Esophagus squamous epithelium (tissue), 5 donors: ENCODE results near the gene IL17RD. TPM values are rescaled to one million over a fixed set of nuclear protein-coding genes. Genes with fewer than 3 reads are reported as not detected.

Experiments
- DNase-seq: peaks from one replicate; lab custom pipeline; 2025; lab: John Stamatoyannopoulos, UW
- H3K27ac ChIP-seq, 4 donors: fragments of 200-600 bp; sonication (generic); one replicate each; pipeline ENCODE4 v1.5.1; 2016 to 2019; ENCODE audit warnings: mild to moderate bottlenecking in 1 of 4
- H3K27me3 ChIP-seq, 4 donors: fragments of 200-600 bp; sonication (generic); 1 replicate in 3 of 4; 2 replicates in 1 of 4; pipeline versions ENCODE4 v1.5.1 to v1.6.0; 2017 to 2021; ENCODE audit warnings: antibody characterized with exemption in 1 of 4
- H3K36me3 ChIP-seq, 3 donors: fragments of 200-600 bp; sonication (generic); one replicate each; pipeline ENCODE4 v1.5.1; 2016 to 2019
- H3K4me1 ChIP-seq, 3 donors: fragments of 200-600 bp; sonication (generic); one replicate each; pipeline ENCODE4 v1.5.1; 2017 to 2019
- H3K4me3 ChIP-seq, 4 donors: fragments of 200-600 bp; sonication (generic); 1 replicate in 3 of 4; 2 replicates in 1 of 4; pipeline ENCODE4 v1.5.1; 2016 to 2019; ENCODE audit warnings: mild to moderate bottlenecking in 2 of 4, moderate library complexity in 1 of 4
- H3K9me3 ChIP-seq, 3 donors: fragments of 200-600 bp; sonication (generic); one replicate each; pipeline ENCODE4 v1.5.1; 2016 to 2019
- POLR2A ChIP-seq, 4 donors: fragments of 450-650 bp; IDR thresholded peaks; one replicate each; pipeline ENCODE4 v1.6.1; 2017; ENCODE audit warnings: antibody characterized with exemption in 4 of 4, mild to moderate bottlenecking in 4 of 4, moderate library complexity in 3 of 4
- WGBS, 2 donors: methylation state at CpG; one replicate each; pipeline ENCODE4 v1.1.5; 2018; 5-methylcytosine and 5-hydroxymethylcytosine counted together
- intact Hi-C: fragments of 100-400 bp; cut with DNase I; formaldehyde crosslinking; loops from one replicate; pipeline ENCODE4 v1.15.0; 2022
- total RNA-seq, 4 donors: library from RNA; depleted of rRNA; stranded (reverse); fragments of >200 nt; gene quantifications; one replicate each; pipeline ENCODE4 v1.1.0, GENCODE V29; 2016
- TF ChIP-seq, protein P1 (sequence below), 6 experiments: fragments of 450-650 bp in 4 of 6; fragments of 200-600 bp in 2 of 6; sonication (generic) in 2 of 6; IDR thresholded peaks; one replicate each; pipeline ENCODE4 v1.5.1; 2016 to 2019; ENCODE audit warnings: antibody characterized with exemption in 6 of 6, mild to moderate bottlenecking in 4 of 6, moderate library complexity in 4 of 6
- donor health status: DM: yes; HTN: yes; CAD: no.

IL17RD gene
- total RNA-seq, 4 donors from 2014 or later, result 4.4 to 10.4 (median 5.1) TPM

DNA sequence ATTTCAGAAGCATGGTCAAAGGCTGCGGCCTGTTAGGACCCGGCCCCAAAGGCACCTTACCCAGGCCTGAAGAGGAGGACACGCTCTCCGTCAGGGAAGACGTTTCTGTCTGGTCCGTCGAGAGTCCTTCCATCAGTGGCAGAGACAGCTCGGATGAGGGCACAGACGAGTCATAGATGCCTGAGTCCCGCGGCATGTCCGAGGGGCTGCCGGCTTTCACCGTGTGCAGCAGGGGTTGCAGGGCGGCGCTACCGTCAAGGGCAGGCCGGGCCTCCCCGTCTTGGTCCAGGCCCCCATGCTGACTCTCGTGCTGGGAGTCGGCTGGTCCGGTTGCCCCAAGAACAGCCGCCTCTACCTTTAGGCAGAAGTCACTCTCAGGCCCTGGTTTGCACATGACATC is 67.6 kb downstream of the IL17RD start:
- intact Hi-C loops, result loop anchor here (5.0 kb wide), 1 partner anchor 100 kb away; no protein-coding TSS in a partner anchor
- Histone ChIP-seq H3K36me3 (peaks cover 0 to 26% (median 0%) of the 10 kb centered on the region in 3 donors), H3K27me3 (no peaks in the 10 kb centered on the region), H3K4me1 (peaks cover 0 to 6% (median 0%) of the 10 kb centered on the region in 3 donors), H3K9me3 (no peaks in the 10 kb centered on the region), H3K27ac (no peak overlapping the region), H3K4me3 (no peak overlapping the region)
- no peak for DNase-seq
- WGBS, 2 donors, result 91 to 94% methylated on average over 4 to 12 of the region's 23 CpGs
- TF ChIP-seq POLR2A (IDR thresholded peaks at IDR 0.05), result no peak
- TF ChIP-seq, protein P1, sequence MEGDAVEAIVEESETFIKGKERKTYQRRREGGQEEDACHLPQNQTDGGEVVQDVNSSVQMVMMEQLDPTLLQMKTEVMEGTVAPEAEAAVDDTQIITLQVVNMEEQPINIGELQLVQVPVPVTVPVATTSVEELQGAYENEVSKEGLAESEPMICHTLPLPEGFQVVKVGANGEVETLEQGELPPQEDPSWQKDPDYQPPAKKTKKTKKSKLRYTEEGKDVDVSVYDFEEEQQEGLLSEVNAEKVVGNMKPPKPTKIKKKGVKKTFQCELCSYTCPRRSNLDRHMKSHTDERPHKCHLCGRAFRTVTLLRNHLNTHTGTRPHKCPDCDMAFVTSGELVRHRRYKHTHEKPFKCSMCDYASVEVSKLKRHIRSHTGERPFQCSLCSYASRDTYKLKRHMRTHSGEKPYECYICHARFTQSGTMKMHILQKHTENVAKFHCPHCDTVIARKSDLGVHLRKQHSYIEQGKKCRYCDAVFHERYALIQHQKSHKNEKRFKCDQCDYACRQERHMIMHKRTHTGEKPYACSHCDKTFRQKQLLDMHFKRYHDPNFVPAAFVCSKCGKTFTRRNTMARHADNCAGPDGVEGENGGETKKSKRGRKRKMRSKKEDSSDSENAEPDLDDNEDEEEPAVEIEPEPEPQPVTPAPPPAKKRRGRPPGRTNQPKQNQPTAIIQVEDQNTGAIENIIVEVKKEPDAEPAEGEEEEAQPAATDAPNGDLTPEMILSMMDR (IDR thresholded peaks at IDR 0.05), result no peak

DNA sequence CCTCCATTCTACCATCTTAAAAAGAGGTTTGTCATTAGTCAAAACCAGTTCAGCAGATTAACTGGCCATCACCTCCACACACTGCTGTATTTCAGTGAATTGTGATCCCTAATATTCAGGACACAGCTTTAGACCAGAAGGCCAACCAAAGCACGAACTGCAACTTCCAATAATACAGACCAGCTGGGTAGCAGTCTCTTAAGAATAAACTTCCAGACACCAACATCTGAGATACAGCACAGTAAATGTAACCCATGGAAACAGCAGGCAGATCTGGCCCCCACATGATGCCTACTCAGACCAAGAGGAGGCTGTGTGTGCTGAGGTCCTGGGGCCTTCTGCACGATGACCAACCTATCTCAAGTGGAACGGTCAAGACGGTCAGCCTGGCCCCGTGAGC is 69.8 kb downstream of the IL17RD start:
- no peaks in the 10 kb centered on the region for H3K9me3 ChIP-seq
- no peak for DNase-seq
- no peak overlapping the region for H3K4me3 ChIP-seq
- peaks cover 0 to 16% (median 0%) of the 10 kb centered on the region in 3 donors for H3K4me1 ChIP-seq
- no peak for TF ChIP-seq POLR2A (IDR thresholded peaks at IDR 0.05)
- TF ChIP-seq, protein P1 (IDR thresholded peaks at IDR 0.05), result no peak
- peaks cover 0 to 19% (median 0%) of the 10 kb centered on the region in 3 donors for H3K36me3 ChIP-seq
- WGBS, 2 donors, result 79 to 90% methylated on average over 5 of the region's 5 CpGs
- H3K27me3 ChIP-seq, result no peaks in the 10 kb centered on the region
- intact Hi-C loops, result loop anchor here (5.0 kb wide), 1 partner anchor 98 kb away; no protein-coding TSS in a partner anchor
- H3K27ac ChIP-seq, result no peak overlapping the region

DNA sequence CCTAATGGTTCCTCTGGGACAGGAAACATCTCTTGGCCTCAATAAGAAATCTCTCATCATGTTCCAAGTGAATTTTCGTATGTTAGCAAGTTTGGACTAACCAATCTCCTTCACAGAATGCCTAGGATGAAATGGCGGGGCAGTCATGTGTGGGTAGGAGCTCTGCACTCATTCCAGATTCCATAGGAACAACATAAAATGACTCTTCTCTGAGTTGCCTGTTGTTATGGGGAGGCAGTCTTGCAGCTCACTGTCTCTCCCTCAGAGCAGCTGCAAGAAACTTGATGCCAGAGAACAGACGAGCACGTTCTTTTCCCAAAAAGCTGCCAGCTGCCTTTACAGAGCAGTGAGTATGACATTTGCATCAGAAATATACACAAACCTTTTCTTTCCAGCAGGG is 70.6 kb downstream of the IL17RD start:
- no peak for TF ChIP-seq POLR2A (IDR thresholded peaks at IDR 0.05)
- TF ChIP-seq, protein P1 (IDR thresholded peaks at IDR 0.05), result no peak
- intact Hi-C loops, result no loop called here
- H3K4me3 ChIP-seq, result no peak overlapping the region
- DNase-seq, result no peak
- H3K27ac ChIP-seq, result peak overlapping the region in 1 of 4 donors; percentile 37
- peaks cover 0 to 19% (median 0%) of the 10 kb centered on the region in 3 donors for H3K36me3 ChIP-seq
- H3K9me3 ChIP-seq, result no peaks in the 10 kb centered on the region
- 70 to 72% methylated on average over 4 of the region's 4 CpGs for WGBS, 2 donors
- H3K27me3 ChIP-seq, result no peaks in the 10 kb centered on the region
- peaks cover 0 to 16% (median 0%) of the 10 kb centered on the region in 3 donors for H3K4me1 ChIP-seq

DNA sequence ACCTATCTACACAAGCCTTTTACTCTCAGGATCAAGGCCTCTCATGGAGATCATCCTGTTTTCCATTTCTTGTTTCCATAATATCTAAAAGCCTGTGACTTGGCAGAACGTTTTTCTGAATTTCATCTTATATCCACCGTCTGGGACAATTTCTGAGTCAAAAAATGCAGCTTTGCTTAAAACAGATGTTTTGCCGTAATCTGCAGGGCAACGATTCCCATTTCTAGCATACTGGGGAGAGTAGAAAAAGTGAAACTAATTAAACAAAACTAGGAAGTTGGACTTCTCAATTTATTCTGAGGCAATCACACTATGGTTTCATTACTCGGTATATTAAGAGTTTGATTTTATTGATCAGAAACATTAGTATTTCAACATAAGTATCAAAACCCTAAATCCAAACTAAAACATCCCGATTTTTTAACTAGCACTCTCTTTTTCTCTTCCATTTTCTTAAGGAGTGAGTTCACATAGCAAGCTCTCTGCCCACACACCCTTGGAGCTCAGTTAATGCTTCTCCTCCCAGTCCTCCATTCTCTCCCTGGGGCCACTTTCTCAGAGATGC is 71.1 kb downstream of the IL17RD start:
- DNase-seq, result no peak
- H3K4me3 ChIP-seq, result no peak overlapping the region
- TF ChIP-seq, protein P1 (IDR thresholded peaks at IDR 0.05), result no peak
- TF ChIP-seq POLR2A (IDR thresholded peaks at IDR 0.05), result no peak
- H3K4me1 ChIP-seq, result peaks cover 0 to 16% (median 0%) of the 10 kb centered on the region in 3 donors
- peak overlapping the region in 1 of 4 donors; percentile 37 for H3K27ac ChIP-seq
- H3K36me3 ChIP-seq, result peaks cover 0 to 19% (median 0%) of the 10 kb centered on the region in 3 donors
- intact Hi-C loops, result no loop called here
- WGBS, 2 donors, result 62 to 73% methylated on average over 6 of the region's 6 CpGs
- H3K9me3 ChIP-seq, result no peaks in the 10 kb centered on the region
- no peaks in the 10 kb centered on the region for H3K27me3 ChIP-seq

DNA sequence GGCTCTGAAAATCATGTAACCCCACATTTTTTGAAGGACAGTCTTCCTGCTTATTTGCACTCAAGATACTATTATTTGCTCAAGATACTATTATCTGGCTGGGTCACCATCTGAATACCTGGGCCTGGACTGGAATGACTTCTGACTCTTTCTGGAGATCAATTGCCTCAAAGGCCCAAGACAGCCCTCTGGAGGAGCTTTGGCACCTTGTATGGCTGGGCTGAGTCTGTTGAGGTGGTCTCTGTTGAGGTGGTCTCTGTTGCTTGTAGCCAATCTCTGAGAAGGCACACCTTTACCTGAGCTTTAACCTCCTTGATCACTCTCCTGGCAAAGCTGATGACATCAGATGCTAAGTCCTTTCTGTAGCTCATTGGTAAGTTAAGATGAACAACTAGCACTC is 71.7 kb downstream of the IL17RD start:
- TF ChIP-seq POLR2A (IDR thresholded peaks at IDR 0.05), result no peak
- TF ChIP-seq, protein P1 (IDR thresholded peaks at IDR 0.05), result no peak
- no peak overlapping the region for H3K4me3 ChIP-seq
- no peaks in the 10 kb centered on the region for H3K27me3 ChIP-seq
- intact Hi-C loops, result no loop called here
- no peak for DNase-seq
- H3K4me1 ChIP-seq, result peaks cover 0 to 16% (median 0%) of the 10 kb centered on the region in 3 donors
- peaks cover 0 to 19% (median 0%) of the 10 kb centered on the region in 3 donors for H3K36me3 ChIP-seq
- no peaks in the 10 kb centered on the region for H3K9me3 ChIP-seq
- H3K27ac ChIP-seq, result no peak overlapping the region
